HG03196 (cell line): ENCODE data around the gene MLN.

Source experiments
- ATAC-seq: cut with Tn5 transposase; IDR thresholded peaks from one replicate; pipeline ENCODE4 v1.9.1; 2021; ENCODE audit not compliant: unreplicated experiment

Gene MLN

GRCh38 chr6:33790379-33790778 is 13.4 kb downstream of the MLN start:
- ATAC-seq, result no peak

- no peak for ATAC-seq
Observed at GRCh38 chr6:33789550-33789895, 14.3 kb downstream of the MLN start.

GRCh38 chr6:33788694-33789549 is 14.9 kb downstream of the MLN start, which contains the start of gene LEMD2:
TSS of gene LEMD2 (minus strand) at chr6:33789130. CDS start at chr6:33789116, 14 bp downstream.
- peak; percentile 89 for ATAC-seq

GRCh38 chr6:33787954-33788693 is 15.7 kb downstream of the MLN start:
- peak; percentile 33 for ATAC-seq

- no peak for ATAC-seq
Observed at GRCh38 chr6:33787346-33787953, 16.4 kb downstream of the MLN start.

GRCh38 chr6:33786736-33787135 is 17.1 kb downstream of the MLN start:
- ATAC-seq, result no peak

- no peak for ATAC-seq
Observed at GRCh38 chr6:33785778-33786177, 18.0 kb downstream of the MLN start.

GRCh38 chr6:33784787-33785186 is 19.0 kb downstream of the MLN start:
- ATAC-seq, result no peak

- no peak for ATAC-seq
Observed at GRCh38 chr6:33783781-33784520, 19.9 kb downstream of the MLN start.

GRCh38 chr6:33782561-33782960 is 21.2 kb downstream of the MLN start:
- no peak for ATAC-seq

- no peak for ATAC-seq
Observed at GRCh38 chr6:33781131-33781975, 22.4 kb downstream of the MLN start.

GRCh38 chr6:33779895-33780294 is 23.9 kb downstream of the MLN start:
- ATAC-seq, result no peak

GRCh38 chr6:33779290-33779689 is 24.5 kb downstream of the MLN start:
- ATAC-seq, result no peak

- ATAC-seq, result no peak
Observed at GRCh38 chr6:33778444-33779121, 25.2 kb downstream of the MLN start.

GRCh38 chr6:33777398-33778388 is 26.1 kb downstream of the MLN start:
- no peak for ATAC-seq

GRCh38 chr6:33776764-33777163 is 27.0 kb downstream of the MLN start:
- ATAC-seq, result no peak

- no peak for ATAC-seq
Observed at GRCh38 chr6:33776186-33776585, 27.6 kb downstream of the MLN start.

GRCh38 chr6:33774774-33775173 is 29.0 kb downstream of the MLN start:
- no peak for ATAC-seq
